ENCODE results near the gene SND1. TPM values are rescaled to one million over a fixed set of nuclear protein-coding genes. Genes with fewer than 3 reads are reported as not detected.

The SND1 gene
- total RNA-seq, 1 experiment from 2014 or later, result 218 TPM

GRCh38 chr7:127682140-127682539, 30.1 kb downstream of the SND1 start:
- Histone ChIP-seq H3K9me3 (ENCODE audit: control insufficient read depth, low read depth, low read length) (no peaks in the 10 kb centered on the region), H3K14ac (ENCODE audit: insufficient read depth, low read length) (no peak overlapping the region), H2BK15ac (ENCODE audit: low read depth, low read length) (no peak overlapping the region), H3K27me3 (ENCODE audit: insufficient read depth, low read length) (no peaks in the 10 kb centered on the region), H3K9ac (ENCODE audit: extremely low read depth, insufficient read length, low read length) (no peak overlapping the region), H3K4ac (ENCODE audit: low read depth, low read length) (no peak overlapping the region), H3T11ph (ENCODE audit: low read length) (no peak overlapping the region), H3K4me1 (ENCODE audit: insufficient read depth, low read length) (peaks cover 19% of the 10 kb centered on the region; the same call in 1 of the 2 replicates), H4K91ac (ENCODE audit: insufficient read length, low read depth, low read length) (no peak overlapping the region), H3K23me2 (ENCODE audit: insufficient read length, low read depth, low read length, poor library complexity, severe bottlenecking) (no peaks in the 10 kb centered on the region), H3K4me2 (ENCODE audit: insufficient read depth, insufficient read length, low read length) (no peak overlapping the region), H2AK5ac (ENCODE audit: insufficient read length, low read length) (no peak overlapping the region), H2BK20ac (ENCODE audit: low read depth, low read length, poor library complexity, severe bottlenecking) (no peak overlapping the region), H4K5ac (ENCODE audit: insufficient read length, low read depth, low read length) (no peak overlapping the region), H2AFZ (ENCODE audit: low read length) (no peak overlapping the region), H2BK5ac (ENCODE audit: insufficient read length, low read length) (no peak overlapping the region), H3K18ac (ENCODE audit: insufficient read length, low read depth, low read length) (no peak overlapping the region), H3K79me2 (ENCODE audit: insufficient read depth, low read length) (peaks cover 11% of the 10 kb centered on the region; the same call in 1 of the 2 replicates), H2BK12ac (ENCODE audit: insufficient read length, low read depth, low read length) (no peak overlapping the region), H3K23ac (ENCODE audit: insufficient read length, low read depth, low read length) (no peak overlapping the region), H3K56ac (ENCODE audit: insufficient read length, low read depth, low read length) (no peak overlapping the region), H3K79me1 (ENCODE audit: insufficient read depth, low read depth, low read length, poor library complexity, severe bottlenecking) (peaks cover 7% of the 10 kb centered on the region), H4K20me1 (ENCODE audit: control insufficient read depth, insufficient read depth, insufficient read length) (no peaks in the 10 kb centered on the region), H2BK120ac (ENCODE audit: low read depth, low read length, poor library complexity, severe bottlenecking) (no peak overlapping the region), H4K8ac (replicated peaks; ENCODE audit: insufficient read length, low read depth, low read length) (no peak overlapping the region), H3K27ac (ENCODE audit: insufficient read length, low read depth, low read length) (peak overlapping the region; percentile 42)
- H3K36me3 Mint-ChIP-seq (ENCODE audit: insufficient read depth in 1 of 3, low read depth in 3 of 3), result peaks cover 23 to 37% (median 32%) of the 10 kb centered on the region in 3 experiments
- peak overlapping the region in 1 of 2 experiments; percentile 13; a peak in 2 of 5 replicates for H3K4me3 Mint-ChIP-seq
- WGBS (ENCODE audit: extremely low coverage, insufficient read length, low lambda C conversion rate), result no CpG with 5 or more reads among the region's 2 CpGs
- no peak for DNase-seq
- peaks cover 4 to 7% of the 10 kb centered on the region in 2 experiments; a peak in 4 of 5 replicates for H3K9me3 Mint-ChIP-seq
- H3K27me3 Mint-ChIP-seq (ENCODE audit: low read depth), result no peaks in the 10 kb centered on the region
- H3K4me1 Mint-ChIP-seq, result peaks cover 88 to 90% of the 10 kb centered on the region in 2 experiments
- peak overlapping the region; percentile 49 to 81 (median 80); a peak in 4 of 7 replicates for H3K27ac Mint-ChIP-seq
- TF ChIP-seq CTCF (conservative IDR thresholded peaks at IDR 0.05), result no peak

All from H9 (cell line).